Right hindlimb (tissue), 1 donor: Measurements from ENCODE around the gene SLC30A4.
"Not testable (repeated sequence)": the region's sequence is repeated elsewhere in the genome, so short reads cannot be mapped to it uniquely, and the experiment has no call there.

Experiments used
- DNase-seq: peaks from one replicate; pipeline ENCODE4 v3.0.0-alpha.2; 2018

Gene SLC30A4, protein sequence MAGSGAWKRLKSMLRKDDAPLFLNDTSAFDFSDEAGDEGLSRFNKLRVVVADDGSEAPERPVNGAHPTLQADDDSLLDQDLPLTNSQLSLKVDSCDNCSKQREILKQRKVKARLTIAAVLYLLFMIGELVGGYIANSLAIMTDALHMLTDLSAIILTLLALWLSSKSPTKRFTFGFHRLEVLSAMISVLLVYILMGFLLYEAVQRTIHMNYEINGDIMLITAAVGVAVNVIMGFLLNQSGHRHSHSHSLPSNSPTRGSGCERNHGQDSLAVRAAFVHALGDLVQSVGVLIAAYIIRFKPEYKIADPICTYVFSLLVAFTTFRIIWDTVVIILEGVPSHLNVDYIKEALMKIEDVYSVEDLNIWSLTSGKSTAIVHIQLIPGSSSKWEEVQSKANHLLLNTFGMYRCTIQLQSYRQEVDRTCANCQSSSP

DNA sequence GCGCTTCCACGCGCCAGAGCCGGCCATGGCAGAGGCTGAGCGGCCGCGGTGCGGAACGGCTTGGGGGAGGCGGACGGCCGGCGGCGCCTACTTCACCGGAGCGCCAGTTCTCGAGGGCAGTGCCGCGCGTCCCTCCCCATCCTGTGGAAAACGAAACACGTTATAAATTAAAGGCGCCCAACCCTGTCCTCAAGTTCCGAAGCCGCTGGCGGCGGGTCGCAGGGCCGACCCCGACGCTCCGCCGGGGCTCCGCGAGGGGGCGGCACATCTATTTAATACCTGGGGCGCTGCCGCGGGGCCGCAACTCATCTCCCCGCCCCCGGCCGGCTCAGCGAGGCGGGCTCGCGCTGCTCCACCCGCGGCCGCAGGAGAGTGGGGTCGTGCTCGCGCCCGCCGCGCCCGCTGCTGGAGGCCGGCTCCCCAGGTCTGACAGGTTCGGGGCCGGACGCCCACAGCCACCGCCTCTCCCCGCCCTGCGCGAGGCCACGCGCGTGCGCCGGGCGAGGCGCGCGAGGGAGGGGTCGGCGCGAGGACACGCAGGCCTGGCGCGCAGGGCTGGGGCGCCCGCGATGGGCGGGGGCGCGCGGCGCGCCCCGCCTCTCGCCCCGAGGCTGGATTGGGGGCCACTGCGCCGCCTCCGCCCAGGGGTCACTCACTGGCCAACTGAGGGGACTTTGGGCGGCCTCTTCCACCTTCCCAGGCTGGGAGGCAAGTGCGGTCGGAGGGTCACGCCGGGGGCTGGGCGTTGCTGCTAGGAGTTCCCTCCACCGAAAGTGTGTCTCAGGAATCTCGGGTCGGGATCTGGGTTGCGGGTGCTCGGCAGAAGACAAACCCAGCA, at the start of gene SLC30A4:
Gene SLC30A4 (minus strand): TSS at position 428 of the 838 bp plus-strand sequence. CDS start 401 bp downstream, at position 27.
- peak; percentile 87 for DNase-seq

DNA sequence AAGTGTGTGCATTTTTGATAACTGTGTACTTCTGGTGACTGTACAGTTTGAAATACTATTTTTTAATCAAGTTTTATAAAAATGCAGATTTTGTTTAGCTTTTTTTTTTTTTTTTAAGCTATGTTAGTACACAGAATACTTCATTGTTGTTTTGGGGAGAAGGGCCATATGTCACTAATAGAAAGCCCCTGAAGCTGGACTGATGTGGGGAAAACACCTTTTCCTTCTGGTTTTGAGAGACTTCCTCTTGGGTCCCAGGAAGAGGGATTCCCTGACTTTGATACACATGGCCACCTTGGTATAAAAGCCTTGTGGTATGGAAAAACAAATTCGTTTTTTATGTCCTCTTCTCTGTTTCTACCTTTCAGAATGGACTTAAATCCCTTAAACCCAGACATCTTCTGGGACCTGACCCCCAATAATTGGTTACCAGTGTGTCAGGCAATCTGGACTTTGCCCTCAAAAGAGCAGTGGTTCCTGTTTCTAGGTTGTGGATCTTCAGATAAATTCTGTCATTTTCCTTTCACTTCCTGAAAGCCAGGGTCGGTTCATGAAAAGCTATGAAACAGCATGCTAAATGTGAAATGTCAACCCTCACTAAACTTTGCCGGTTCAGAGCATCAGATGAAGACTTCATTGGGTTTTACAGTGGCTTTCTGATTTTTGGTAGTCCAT, 33.5 kb upstream of the SLC30A4 start:
- no peak for DNase-seq

DNA sequence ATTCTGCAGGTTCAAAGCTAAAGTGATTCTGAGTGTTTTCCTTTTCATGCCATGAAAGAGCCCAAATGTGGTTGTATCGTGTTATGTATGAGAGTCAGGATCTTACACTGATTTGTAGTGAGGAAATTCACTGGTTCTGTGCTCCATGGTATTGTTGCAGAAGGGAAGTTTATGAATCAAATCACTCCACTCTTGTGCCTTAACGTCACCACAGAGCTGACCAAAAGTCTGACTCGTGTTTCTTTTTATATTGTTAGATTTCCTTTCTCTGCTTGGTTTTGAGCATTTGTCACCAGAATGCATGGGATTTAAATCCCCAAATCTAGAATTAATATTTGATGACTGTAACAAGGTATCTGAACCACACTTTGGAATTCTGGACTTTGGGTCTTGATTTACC, 29.1 kb upstream of the SLC30A4 start:
- no peak for DNase-seq

DNA sequence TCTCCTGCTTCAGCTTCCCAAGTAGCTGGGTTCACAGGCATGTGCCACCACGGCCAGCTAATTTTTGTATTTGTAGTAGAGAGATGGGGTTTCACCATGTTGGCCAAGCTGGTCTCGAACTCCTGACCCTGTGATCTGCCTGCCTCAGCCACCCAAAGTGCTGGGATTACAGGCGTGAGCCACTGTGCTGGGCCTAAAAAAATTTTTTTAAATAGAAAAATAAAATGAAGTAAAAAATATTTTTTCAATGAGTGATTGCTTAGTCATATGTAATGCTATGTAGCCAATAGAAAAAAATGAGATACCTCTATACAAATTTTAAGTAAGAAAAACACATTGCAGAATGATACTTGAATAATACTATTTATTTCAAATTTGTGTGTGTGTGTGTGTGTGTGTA, 27.9 kb upstream of the SLC30A4 start:
- no peak for DNase-seq

DNA sequence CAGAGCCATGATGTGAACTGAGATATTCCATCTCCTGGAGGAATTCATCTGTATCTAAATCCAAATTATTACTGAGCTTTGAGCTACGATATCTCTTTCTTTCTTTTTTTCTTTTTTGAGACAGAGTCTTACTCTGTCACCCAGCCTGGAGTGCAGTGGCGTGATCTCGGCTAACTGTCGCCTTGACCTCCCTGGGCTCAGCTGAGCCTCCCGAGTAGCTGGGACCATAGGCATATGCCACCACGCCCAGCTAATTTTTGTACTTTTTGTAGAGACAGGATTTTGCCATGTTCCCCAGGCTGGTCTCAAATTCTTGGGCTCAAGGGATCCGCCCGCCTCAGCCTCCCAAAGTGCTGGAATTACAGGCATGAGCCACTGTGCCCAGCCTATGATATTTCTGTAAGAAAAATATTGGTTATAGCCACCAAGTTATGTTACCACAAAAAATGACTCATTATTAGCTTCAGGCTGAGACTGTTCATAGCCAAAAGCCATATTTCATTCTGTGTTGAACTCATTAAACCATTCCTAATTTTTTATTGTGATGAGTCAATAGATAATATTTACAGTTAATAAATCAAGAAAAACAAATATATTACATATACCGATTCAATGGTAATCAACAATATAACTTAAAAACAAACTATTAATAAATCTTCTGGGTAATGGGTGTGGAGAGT, 27.1 kb upstream of the SLC30A4 start:
- DNase-seq = no peak

DNA sequence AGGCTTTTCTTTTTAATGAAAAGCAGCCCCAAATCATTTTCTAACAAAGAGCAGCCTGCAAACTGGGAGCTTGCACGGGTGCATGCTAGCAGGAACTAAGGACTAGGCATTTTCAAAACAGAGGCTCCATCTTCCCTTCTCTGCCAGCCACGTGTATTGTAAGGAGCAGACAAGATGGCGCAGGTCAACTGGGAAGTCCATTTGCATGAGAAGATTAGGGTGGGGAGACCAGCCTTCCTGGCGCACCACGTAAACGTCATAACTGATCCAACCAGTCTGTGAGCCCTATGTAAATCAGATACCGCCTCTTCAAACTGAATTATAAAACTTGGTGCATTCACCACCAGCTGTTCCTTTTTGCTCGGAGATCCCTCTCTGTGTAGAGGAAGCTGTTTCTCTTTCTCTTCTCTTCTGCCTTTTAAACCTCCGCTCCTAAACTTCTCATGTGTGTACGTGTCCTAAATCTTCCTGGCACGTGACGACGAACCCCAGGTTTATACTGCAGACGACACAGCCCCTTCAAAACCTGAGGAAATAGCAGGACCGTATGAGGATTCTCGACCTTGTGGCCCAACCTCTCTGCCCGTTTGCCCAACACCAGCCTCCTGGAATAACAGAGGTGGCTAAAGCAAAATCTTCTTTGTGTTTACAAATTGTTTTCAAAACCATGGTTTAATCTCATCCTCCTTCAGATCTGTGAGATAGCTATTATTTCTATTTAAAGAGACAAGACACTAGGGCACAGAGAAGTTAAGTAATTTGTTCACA, 26.4 kb upstream of the SLC30A4 start:
- DNase-seq = no peak

DNA sequence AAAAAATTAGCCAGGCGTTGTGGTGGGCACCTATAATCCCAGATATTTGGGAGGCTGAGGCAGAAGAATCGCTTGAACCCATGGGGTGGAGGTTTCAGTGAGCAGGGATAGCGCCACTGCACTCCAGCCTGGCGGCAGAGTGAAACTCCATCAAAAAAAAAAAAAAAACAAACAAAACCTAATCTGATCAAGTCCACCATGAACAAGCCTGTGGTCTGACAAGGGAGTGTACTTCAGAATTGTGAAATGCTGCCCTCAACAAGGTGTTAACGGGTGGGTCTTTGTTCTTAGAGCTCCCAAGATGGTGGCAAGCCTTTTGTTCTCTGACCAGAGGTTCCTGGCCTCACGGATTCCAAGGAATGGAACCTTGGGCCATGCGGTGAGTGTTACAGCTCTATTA, 24.2 kb upstream of the SLC30A4 start:
- DNase-seq = no peak

DNA sequence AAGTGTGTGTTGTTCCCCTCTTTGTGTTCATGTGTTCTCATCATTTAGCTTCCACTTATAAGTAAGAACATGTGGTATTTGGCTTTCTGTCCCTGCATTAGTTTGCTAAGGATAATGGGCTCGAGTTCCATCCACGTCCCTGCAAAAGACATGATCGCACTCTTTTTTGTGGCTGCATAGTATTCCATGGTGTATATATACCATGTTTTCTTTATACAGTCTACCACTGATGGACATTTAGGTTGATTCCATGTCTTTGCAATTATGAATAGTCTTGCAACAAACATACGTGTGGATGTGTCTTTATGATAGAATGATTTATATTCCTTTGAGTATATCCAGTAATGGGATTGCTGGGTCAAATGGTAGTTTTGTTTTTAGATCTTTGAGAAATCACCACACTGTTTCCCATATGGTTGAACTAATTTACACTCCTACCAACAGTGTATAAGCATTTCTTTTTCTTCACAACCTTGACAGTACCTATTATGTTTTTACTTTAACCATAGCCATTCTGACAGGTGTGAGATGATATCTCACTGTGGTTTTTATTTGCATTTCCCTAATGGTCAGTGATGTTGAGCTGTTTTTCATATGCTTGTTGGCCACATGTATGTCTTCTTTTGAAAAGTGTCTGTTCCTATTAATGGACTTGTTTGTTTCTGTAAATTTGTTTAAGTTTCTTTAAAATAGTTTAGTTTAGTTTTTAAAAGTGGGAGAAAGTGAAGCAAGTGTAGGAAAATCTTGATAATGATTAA, 21.9 kb upstream of the SLC30A4 start:
- DNase-seq = no peak

DNA sequence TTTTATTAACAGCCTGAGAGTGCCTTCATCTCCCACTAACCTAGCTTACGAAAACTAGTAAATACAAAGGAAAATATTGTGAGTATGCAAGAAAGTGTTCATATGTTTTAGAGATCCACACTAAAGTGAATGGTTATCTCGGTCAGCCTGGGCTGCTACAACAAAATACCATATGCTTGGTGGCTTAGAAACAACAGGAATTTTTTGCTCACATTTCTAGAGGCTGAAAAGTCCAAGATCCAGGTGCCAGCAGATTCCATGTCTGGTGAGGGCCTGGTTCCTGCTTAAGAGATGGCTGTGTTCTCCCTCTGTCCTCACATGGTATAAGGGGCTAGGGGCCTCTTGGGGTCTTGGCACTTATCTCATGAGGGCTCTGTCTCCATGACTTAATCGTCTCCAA, 20.5 kb upstream of the SLC30A4 start:
- DNase-seq = no peak

DNA sequence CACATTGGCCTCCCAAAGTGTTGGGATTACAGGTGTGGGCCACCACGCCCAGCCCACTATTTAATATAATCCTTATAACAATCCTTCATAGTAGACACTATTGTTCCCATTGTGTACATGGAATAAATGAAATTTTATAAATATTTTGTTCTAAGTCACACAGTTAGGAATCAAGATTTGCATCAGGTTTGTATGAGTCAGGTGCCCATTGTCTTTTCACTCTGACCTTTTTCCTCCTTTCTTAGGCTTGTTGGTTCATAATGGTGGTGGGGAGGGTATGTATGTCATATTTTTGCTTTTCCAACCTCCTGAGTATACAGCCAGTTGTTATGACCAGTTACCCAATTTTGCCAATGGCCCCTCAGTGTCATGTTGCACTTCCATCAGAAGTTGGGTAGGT, 18.0 kb upstream of the SLC30A4 start:
- no peak for DNase-seq

DNA sequence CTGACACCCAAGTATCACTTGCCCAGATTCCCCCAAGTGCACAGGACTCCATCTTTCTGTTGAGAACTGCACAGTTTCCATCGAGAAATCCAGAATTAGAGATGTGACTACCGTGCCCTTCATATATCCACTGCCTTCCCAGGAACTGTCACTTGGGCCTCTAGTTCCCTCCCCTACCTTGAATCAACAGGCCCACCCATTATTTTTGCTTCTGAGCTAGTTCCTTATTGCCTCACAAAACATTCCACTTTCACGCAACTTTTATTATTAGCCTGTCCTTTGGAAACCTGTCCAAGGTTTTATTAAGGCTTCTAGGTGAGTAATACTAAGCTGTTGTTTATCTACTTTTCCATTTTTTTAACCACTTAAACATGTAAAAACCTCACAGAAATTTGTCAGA, 17.1 kb upstream of the SLC30A4 start:
- no peak for DNase-seq

DNA sequence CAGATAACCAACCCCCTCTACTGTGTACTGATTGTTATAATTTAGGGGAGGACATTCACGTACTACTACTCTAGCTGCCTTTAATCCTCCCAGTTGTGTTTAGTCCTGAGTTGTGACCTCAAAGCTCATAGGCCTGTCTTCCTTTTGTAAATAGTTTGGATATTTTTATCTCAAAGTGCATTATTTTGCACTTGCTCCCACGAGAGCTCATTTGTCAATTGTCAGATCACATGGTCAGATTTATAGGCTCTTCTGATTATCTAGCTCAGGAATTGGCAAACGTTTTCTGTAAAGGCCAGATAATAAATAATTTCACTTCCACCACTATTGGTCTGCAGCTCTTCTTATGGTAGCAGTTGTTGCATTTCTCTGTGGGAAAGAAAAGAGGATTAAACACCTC, 14.4 kb upstream of the SLC30A4 start:
- no peak for DNase-seq

DNA sequence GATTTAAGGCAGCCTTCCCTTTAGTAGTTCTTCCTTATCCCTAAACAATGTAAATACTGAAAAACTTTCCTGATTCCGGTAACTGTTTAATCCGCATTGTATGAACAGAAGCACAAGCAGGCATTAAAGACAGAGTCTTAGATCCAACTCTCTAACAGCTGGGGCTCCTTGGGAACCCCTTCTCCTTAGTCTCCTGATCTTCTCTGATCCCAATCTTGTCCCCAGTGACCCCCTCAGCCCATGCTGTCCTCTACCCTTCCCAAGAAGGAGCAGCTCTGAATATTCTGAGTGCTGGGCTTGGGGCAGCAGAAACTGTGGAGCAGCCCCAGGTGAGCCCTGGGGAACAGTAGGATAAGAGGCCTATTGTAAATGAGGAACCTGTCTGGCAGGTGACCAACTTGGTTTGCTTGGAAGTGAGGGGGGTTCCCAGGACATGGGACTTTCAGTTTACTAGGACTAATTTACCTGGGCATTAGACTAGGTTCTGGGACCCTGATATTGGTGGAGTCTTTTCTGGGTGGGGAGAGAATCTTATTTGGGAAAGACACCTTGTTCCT, 13.0 kb upstream of the SLC30A4 start:
- no peak for DNase-seq

DNA sequence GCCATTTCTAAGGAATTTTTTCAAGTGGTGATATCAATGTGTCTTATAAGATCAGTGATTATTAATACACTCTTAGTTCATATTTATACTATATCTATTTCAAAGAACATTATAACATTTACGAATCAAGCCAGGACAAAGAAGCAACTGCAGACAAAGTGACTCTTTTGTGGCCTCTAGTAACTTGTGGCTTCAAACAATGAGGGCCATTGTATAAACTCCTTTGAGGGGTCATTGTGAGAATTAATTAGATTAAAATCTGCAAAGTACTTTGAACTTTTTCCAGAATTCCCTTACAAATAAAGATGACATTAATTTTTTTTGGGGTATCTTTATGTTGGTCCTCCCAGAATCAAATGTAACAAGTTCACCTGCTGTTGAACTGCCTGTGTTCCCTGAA, 12.3 kb upstream of the SLC30A4 start:
- no peak for DNase-seq

DNA sequence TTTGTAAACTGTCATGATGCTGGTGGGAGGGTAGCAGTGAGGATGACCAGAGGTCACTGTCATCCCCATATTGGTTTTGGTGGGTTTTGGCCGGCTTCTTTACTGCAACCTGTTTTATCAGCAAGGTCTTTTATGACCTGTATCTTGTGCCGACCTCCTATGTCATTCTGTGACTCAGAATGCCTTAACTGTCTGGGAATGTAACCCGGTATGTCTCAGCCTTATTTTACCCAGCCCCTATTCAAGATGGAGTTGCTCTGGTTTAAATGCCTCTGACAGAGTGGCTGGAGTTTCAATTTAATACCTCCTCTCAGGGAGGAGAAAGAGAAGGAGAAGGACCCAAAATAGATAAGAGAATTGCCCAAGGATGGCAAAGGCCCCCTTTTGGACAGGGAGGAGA, 10.3 kb upstream of the SLC30A4 start:
- not testable (repeated sequence) for DNase-seq

DNA sequence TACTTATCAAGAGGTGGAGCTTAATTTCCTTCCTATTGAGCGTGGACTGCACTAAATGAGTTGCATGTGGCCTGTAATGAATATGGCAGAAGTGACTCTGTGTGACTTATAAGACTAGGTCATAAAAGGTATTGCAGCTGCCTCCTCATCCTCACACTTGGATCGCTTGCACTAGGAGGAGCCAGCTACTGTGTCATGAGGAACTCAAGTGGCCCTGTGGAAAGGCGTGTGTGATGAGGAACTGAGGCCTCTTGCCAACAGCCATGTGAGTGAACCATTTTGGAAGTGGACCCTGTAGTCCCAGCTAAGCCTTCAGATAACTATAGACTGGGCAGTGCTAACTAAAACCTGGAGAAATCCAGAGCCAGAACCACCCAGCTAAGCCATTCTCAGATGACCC, 7.1 kb upstream of the SLC30A4 start:
- no peak for DNase-seq

DNA sequence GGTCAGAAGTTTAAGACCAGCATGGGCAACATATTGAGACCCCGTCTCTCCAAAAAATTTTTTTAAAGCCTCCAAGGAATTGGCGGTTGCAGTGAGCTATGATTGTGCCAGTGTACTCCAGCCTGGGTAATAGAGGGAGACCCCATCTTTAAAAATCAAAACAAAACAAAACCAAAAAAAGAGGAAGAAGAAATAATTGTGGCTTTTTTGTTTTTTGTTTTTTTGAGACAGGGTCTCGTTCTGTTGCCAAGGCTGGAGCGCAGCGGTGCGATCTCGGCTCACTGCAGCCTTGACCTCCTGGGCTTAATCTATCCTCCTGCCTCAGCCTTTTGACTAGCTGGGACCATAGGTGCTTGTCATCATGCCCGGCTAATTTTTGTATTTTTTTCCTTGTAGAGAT, 4.5 kb upstream of the SLC30A4 start:
- DNase-seq = no peak

DNA sequence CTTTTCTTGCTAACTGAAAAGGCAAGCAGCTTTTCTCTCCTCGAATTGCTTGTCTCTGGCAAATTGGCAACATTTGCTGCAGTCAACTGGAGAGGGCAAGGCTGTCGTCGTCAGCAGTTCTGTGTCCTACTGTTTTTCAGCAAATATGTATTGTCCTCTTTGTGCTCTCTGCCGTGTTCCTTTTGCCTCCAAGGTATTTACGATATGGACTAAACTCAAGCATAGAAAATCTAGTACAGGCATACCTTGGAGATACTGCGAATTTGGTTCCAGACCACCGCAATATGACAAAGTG, 558 bp upstream of the SLC30A4 start:
- DNase-seq = no peak

DNA sequence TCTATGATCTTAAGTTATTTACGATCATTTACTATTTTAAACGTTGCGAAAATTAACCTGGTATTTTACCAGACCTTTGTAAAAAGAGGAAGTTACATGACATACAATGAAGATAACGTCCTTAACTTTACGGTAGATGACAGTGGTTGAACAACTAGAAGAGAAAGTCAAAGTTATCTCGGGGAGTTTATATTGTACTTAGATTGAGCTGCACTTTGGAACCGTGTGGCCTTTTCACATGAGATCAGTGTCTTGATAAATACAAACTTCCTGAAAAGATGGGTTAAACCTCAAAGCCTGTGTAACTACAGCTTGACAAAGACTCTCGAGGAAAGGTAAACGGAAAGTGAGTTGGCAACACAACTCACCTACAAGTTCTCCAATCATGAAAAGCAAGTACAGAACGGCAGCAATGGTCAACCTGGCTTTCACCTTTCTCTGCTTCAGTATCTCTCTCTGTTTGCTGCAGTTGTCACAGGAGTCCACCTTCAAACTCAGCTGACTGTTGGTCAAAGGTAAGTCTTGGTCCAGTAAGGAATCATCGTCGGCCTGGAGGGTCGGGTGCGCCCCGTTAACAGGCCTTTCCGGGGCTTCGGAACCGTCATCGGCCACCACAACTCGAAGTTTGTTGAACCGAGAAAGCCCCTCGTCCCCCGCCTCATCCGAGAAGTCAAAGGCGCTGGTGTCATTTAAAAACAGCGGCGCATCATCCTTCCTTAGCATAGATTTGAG, 793 bp downstream of the SLC30A4 start:
- no peak for DNase-seq

DNA sequence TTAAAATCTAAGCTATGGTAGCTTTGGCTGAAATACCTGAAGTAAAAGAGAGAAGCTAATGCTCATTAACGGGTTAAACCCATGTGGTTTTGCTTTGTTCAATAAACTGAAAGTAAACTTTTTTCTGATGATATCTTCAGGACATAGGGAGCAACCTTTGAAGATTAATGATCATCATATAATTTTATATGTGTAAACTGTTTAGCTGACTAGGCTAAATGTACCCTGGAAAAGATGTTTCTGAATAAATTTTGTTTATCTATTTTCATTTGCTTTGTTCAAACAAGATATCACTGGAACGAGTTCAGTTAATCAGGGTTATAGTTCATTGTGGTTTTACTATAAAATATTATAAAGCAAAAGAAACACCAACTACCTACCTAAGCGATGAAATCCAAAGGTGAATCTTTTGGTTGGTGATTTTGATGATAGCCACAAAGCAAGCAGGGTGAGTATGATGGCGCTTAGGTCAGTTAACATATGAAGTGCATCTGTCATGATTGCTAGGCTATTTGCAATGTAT, 11.7 kb downstream of the SLC30A4 start:
- DNase-seq = no peak
